GM10847 (cell line): ENCODE data around the gene ADGRB3.

Source experiments
- POLR2A ChIP-seq: IDR thresholded peaks from 2 replicates; pipeline ENCODE4 v1.6.1; 2011; ENCODE audit not compliant: insufficient read length; ENCODE audit errors: extremely low read depth

Gene ADGRB3

GRCh38 chr6:69308584-69308983 is 673.5 kb downstream of the ADGRB3 start:
- TF ChIP-seq POLR2A, result no peak

GRCh38 chr6:69311888-69312287 is 676.8 kb downstream of the ADGRB3 start:
- no peak for TF ChIP-seq POLR2A

- no peak for TF ChIP-seq POLR2A
Observed at GRCh38 chr6:69314001-69314400, 678.9 kb downstream of the ADGRB3 start.

GRCh38 chr6:69314531-69314930 is 679.4 kb downstream of the ADGRB3 start:
- TF ChIP-seq POLR2A, result no peak

- no peak for TF ChIP-seq POLR2A
Observed at GRCh38 chr6:69331886-69332285, 696.8 kb downstream of the ADGRB3 start.

GRCh38 chr6:69337311-69337710 is 702.2 kb downstream of the ADGRB3 start:
- no peak for TF ChIP-seq POLR2A

- no peak for TF ChIP-seq POLR2A
Observed at GRCh38 chr6:69338431-69339162, 703.5 kb downstream of the ADGRB3 start.

GRCh38 chr6:69339163-69339550 is 704.1 kb downstream of the ADGRB3 start:
- no peak for TF ChIP-seq POLR2A

- TF ChIP-seq POLR2A, result no peak
Observed at GRCh38 chr6:69340196-69340595, 705.1 kb downstream of the ADGRB3 start.

GRCh38 chr6:69343851-69344250 is 708.8 kb downstream of the ADGRB3 start:
- no peak for TF ChIP-seq POLR2A

- no peak for TF ChIP-seq POLR2A
Observed at GRCh38 chr6:69349771-69350170, 714.7 kb downstream of the ADGRB3 start.

GRCh38 chr6:69362209-69362608 is 727.1 kb downstream of the ADGRB3 start:
- TF ChIP-seq POLR2A, result no peak

- no peak for TF ChIP-seq POLR2A
Observed at GRCh38 chr6:69366831-69367230, 731.7 kb downstream of the ADGRB3 start.

- TF ChIP-seq POLR2A, result no peak
Observed at GRCh38 chr6:69368613-69369012, 733.5 kb downstream of the ADGRB3 start.

- TF ChIP-seq POLR2A, result no peak
Observed at GRCh38 chr6:69370763-69371162, 735.7 kb downstream of the ADGRB3 start.

GRCh38 chr6:69378326-69378725 is 743.2 kb downstream of the ADGRB3 start:
- no peak for TF ChIP-seq POLR2A

GRCh38 chr6:69379518-69379917 is 744.4 kb downstream of the ADGRB3 start:
- no peak for TF ChIP-seq POLR2A
